SJSA1 (cell line): Measurements from ENCODE around the gene XPO6. TPM values are rescaled to one million over a fixed set of nuclear protein-coding genes. Genes with fewer than 3 reads are reported as not detected.
"Not testable (repeated sequence)": the region's sequence is repeated elsewhere in the genome, so short reads cannot be mapped to it uniquely, and the experiment has no call there.

Experiments
- DNase-seq, 2 experiments: peaks; one replicate each; pipeline ENCODE4 v3.0.0-alpha.2; 2015 to 2020; ENCODE audit warnings: low spot score in 2 of 2, low read depth in 1 of 2
- H3K27ac ChIP-seq: fragments of 250-450 bp; sonication (Bioruptor Pico); 2 replicates; pipeline ENCODE4 v1.5.1; 2020; ENCODE audit warnings: mild to moderate bottlenecking, moderate library complexity
- H3K27me3 ChIP-seq: fragments of 250-450 bp; sonication (Bioruptor Pico); replicated peaks from 2 replicates; pipeline ENCODE4 v1.5.1; 2020; ENCODE audit warnings: mild to moderate bottlenecking, moderate library complexity
- H3K36me3 ChIP-seq: fragments of 250-450 bp; sonication (Bioruptor Pico); 2 replicates; pipeline ENCODE4 v1.5.1; 2020; ENCODE audit warnings: mild to moderate bottlenecking
- H3K4me1 ChIP-seq: fragments of 250-450 bp; sonication (Bioruptor Pico); replicated peaks from 2 replicates; pipeline ENCODE4 v1.6.1; 2021; ENCODE audit warnings: mild to moderate bottlenecking
- H3K4me3 ChIP-seq: fragments of 250-450 bp; sonication (Bioruptor Pico); 2 replicates; pipeline ENCODE4 v1.5.1; 2020; ENCODE audit warnings: mild to moderate bottlenecking
- H3K9me3 ChIP-seq: fragments of 250-450 bp; sonication (Bioruptor Pico); replicated peaks from 2 replicates; pipeline ENCODE4 v1.5.1; 2020; ENCODE audit warnings: mild to moderate bottlenecking
- total RNA-seq: library from RNA; depleted of rRNA; stranded (reverse); fragments of >200 nt; shearing (Covaris generic); gene quantifications from 2 replicates; pipeline ENCODE4 v1.2.3, GENCODE V29; 2014

The XPO6 gene
- total RNA-seq, 1 experiment from 2014 or later, result 164 TPM

DNA sequence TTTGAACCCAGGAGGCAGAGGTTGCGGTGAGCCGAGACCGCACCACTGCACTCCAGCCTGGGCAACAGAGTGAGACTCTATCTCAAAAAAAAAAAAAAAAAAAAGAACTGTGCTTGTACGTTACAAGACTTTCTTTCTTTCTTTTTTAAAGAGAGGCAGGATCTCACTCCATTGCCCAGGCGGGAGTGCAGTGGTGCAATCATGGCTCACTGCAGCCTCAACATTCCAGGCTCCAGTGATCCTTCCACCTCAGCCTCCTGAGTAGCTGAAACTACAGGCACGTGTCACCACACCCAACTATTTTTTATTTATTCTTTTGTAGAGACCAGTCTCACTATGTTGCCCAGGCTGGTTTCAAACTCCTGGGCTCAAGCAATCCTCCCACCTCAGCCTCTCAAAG, 8.0 kb upstream of the XPO6 start:
- H3K27ac ChIP-seq, H3K36me3 ChIP-seq, H3K27me3 ChIP-seq, H3K4me3 ChIP-seq, H3K4me1 ChIP-seq, H3K9me3 ChIP-seq, DNase-seq: not testable (repeated sequence)

DNA sequence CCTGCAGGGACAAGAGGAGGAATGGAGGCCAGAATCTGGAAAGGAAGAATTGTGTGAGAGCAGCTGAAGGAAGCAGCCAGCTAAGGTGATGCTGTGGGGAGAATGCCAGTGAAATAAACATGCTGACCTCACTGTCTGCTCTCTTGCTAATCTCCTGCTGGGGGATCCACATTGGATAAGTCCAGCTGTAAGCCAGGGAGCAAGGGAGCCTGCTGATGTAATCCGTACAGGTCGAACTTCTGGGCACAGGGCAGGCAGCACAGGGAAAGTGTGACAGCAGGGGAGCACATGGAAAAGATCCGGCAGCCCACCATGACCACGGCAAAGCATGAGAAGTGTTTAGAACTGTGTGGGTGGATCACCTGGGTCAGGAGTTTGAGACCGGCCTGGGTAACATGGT, 7.5 kb upstream of the XPO6 start:
- Histone ChIP-seq H3K36me3 (no peaks in the 10 kb centered on the region), H3K9me3 (no peaks in the 10 kb centered on the region), H3K4me1 (no peaks in the 10 kb centered on the region), H3K27me3 (no peaks in the 10 kb centered on the region), H3K4me3 (no peak overlapping the region), H3K27ac (no peak overlapping the region)
- DNase-seq, result no peak

DNA sequence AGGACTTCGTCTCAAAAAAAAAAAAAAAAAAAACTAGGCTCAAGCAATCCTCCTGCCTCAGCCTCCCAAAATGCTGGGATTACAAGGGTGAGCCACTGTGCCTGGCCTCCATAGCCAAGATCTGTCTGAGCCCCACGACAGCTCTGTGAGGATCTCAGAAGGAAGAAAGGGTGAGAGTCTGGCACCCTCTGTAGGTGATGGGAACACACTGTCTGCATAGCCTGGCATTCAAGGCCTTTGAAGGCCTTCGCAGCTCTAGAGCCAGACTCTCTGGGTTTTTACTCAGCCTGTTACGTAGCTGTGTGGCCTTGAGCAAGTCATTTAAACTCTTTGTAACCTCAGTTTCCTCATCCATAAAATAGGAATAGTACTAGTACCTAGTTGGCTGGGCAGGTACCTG, 6.3 kb upstream of the XPO6 start:
- no peaks in the 10 kb centered on the region; the same call in 1 of the 2 replicates for H3K4me1 ChIP-seq
- H3K27me3 ChIP-seq, result no peaks in the 10 kb centered on the region
- H3K4me3 ChIP-seq, result no peak overlapping the region
- peak; percentile 34 to 62 for DNase-seq
- H3K9me3 ChIP-seq, result no peaks in the 10 kb centered on the region
- no peaks in the 10 kb centered on the region for H3K36me3 ChIP-seq
- H3K27ac ChIP-seq, result no peak overlapping the region

DNA sequence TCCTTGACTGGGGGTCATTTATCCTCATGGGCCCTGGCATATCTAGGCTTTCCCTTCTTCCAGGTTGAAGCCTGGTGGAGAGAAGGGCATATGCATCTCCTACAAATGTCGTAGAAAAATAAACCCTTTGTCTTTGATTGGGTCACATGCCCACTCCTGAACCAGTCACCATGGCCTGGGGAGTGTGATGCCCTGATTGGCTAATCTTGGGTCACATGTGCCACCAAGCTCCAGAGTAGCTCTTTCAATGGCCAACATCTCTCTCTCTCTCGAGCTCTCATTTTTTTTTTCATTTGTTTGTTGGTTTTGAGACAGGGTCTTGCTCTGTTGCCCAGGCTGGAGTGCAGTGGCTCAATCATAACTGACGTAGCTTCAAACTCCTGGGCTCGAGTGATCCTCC, 5.6 kb upstream of the XPO6 start:
- Histone ChIP-seq H3K4me3 (no peak overlapping the region), H3K36me3 (no peaks in the 10 kb centered on the region), H3K9me3 (no peaks in the 10 kb centered on the region), H3K4me1 (peaks cover 6% of the 10 kb centered on the region), H3K27me3 (no peaks in the 10 kb centered on the region), H3K27ac (no peak overlapping the region)
- DNase-seq, result no peak

DNA sequence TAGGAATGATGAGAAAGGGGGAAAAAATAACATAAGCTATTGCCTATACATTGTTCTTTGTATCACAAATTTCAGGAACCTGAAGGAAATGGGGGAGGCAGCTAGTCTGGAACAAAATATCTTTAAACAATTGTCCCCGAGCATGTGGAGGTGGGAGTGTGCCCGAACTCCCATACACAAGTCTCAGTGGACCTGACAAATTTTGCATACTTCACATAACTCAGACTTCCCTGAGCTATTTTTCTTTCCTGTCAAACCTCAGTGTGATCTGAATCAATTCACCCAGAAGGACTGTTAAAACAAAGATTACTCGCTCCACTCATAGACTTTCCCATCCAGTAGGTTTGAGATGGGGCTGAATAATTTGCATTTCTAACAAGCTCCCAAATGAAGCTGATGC, 1.6 kb upstream of the XPO6 start:
- DNase-seq, result no peak
- Histone ChIP-seq H3K9me3 (no peaks in the 10 kb centered on the region; the same call in 1 of the 2 replicates), H3K4me1 (peaks cover 26% of the 10 kb centered on the region), H3K36me3 (peaks cover 31% of the 10 kb centered on the region), H3K27ac (no peak overlapping the region), H3K27me3 (no peaks in the 10 kb centered on the region), H3K4me3 (no peak overlapping the region)

DNA sequence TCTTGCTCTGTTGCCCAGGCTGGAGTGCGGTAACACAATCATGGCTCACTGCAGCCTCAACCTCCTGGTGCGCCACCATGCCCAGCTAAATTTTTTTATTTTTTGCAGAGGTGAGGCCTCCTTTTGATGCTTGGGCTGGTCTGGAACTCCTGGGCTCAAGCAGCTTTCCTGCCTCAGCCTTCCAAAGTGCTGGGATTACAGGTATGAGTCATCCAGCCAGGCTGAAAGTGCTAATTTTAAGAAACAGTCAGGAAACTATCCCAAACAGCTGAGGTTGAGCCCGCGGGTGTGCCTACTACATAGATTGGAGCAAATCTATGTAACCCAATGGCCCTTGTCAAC, 738 bp upstream of the XPO6 start:
- Histone ChIP-seq H3K9me3 (no peaks in the 10 kb centered on the region; the same call in 1 of the 2 replicates), H3K36me3 (peaks cover 38% of the 10 kb centered on the region), H3K27ac (peak overlapping the region; percentile 44), H3K4me3 (peak overlapping the region; percentile 93), H3K27me3 (no peaks in the 10 kb centered on the region), H3K4me1 (peaks cover 27% of the 10 kb centered on the region)
- peak in 1 of 2 experiments; percentile 48 for DNase-seq

DNA sequence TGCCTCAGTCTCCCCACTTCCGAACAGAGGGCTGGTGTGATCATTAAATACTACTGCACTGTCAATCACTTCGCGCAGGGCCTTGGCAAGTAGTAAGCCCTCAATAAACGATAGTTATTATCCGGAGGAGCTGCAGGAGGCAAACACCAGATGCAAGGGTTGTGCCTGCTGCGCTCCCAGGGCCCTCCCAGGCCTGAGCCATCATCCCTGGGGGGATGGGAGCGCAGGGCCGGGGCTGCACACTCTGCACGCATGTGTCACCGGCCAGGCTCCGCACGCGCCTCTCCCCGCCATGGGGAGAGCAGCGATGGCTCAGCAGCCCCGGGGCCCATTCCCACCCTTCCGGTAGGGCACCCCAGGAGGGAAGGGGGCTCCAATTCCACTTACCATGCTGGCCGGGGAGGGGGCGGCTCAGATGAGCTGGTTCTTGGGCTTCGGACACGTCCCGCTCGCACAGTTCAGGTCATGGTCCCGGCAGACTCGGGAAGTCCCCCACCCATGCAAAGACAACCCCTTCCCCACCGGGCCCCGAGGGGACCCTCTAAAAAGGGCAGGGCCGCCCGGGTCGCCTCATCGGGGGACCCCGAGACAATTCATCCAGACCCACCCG, 681 bp downstream of the XPO6 start:
- peak; percentile 68 to 84 for DNase-seq
- H3K4me1 ChIP-seq, result peaks cover 27% of the 10 kb centered on the region

DNA sequence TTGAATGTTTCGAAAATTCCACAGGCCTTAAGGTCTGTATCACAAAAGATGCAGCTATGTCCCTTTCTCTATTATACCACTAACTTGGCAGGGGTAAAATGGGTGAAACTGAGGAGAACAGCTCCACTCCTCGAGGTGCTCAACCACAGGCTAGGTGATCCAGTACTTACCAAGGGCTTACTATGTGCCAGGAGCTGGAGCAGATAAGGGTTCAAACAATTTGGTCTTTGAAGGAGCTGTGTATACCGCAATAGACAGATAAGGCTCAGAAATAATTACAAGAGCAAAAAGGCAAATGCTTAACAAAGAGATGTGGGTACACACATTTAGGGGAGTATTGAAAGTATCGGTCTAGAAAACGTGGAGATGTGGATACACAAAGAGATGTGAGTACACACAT, 1.5 kb downstream of the XPO6 start:
- no peaks in the 10 kb centered on the region; the same call in 1 of the 2 replicates for H3K9me3 ChIP-seq
- peaks cover 59% of the 10 kb centered on the region for H3K36me3 ChIP-seq

More for the DNA sequence above, 681 bp downstream of the XPO6 start:
- no peaks in the 10 kb centered on the region; the same call in 1 of the 2 replicates for H3K9me3 ChIP-seq
- peaks cover 51% of the 10 kb centered on the region for H3K36me3 ChIP-seq
- peak overlapping the region; percentile 92 for H3K27ac ChIP-seq
- H3K27me3 ChIP-seq, result no peaks in the 10 kb centered on the region
- peak overlapping the region; percentile 93 for H3K4me3 ChIP-seq

DNA sequence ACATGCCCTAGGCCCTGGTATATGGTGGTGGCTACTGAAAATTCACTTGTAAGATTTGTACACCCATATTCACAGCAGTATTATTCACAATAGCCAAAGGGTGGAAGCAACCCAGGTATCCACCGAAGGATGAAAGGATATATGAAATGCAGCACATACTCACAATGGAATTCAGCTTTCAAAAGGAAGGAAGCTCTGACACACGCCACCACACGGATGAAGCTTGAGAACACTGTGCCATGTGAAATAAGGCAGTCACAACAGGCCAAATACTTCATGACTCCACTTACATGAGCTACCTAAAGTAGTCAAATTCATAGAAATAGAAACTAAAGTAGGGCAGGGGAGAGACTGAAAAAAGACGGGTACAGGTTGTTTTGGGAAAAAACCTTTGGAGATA, 2.9 kb downstream of the XPO6 start:
- Histone ChIP-seq H3K4me1 (peaks cover 27% of the 10 kb centered on the region), H3K4me3 (no peak overlapping the region), H3K36me3 (peaks cover 73% of the 10 kb centered on the region), H3K27me3 (no peaks in the 10 kb centered on the region), H3K9me3 (no peaks in the 10 kb centered on the region; the same call in 1 of the 2 replicates), H3K27ac (no peak overlapping the region)
- DNase-seq, result no peak

More for the DNA sequence above, 1.5 kb downstream of the XPO6 start:
- Histone ChIP-seq H3K27ac (peak overlapping the region; percentile 92; the same call in 1 of the 2 replicates), H3K4me3 (peak overlapping the region; percentile 93), H3K27me3 (no peaks in the 10 kb centered on the region), H3K4me1 (peaks cover 27% of the 10 kb centered on the region)
- DNase-seq, result no peak

DNA sequence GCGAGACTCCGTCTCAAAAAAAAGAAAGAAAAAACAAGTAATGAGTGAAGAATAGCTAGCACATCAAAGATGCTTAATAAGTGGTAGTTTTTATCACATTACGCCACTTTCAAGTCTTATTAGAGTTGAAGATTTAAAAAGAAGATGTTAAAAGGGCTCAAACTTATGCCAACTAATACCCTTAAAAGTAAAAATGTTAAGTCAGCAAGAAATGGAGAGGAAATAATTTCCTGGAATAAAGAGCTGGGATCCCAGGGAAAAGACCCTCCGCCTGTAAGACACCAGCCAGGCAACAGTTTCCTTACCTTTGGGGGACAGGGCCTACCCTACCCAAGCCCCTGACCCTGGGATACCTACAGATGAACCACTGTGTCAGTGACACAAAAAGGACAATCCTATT, 3.6 kb downstream of the XPO6 start:
- H3K4me1 ChIP-seq, result peaks cover 27% of the 10 kb centered on the region
- DNase-seq, result no peak
- no peak overlapping the region for H3K27ac ChIP-seq
- peaks cover 80% of the 10 kb centered on the region for H3K36me3 ChIP-seq
- H3K9me3 ChIP-seq, result no peaks in the 10 kb centered on the region; the same call in 1 of the 2 replicates
- no peak overlapping the region for H3K4me3 ChIP-seq
- no peaks in the 10 kb centered on the region for H3K27me3 ChIP-seq

DNA sequence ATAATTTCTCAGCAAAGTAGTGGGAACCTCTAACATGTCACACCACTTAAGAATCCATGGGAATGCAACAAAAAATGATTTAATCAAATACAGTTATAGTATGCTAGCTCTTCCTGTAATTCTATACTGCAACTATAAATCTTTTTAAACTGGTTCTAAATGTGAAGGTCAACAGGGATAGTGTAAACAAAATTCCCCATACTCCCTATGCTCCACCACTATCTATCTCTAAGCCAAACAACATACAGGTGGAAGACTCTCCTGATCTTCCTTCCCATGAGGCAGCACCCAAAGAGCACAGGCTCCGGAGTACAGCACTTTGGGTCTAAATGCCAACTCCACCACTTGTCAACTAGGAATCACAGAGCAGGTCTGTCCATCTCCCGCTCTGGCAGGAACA, 4.4 kb downstream of the XPO6 start:
- no peak for DNase-seq
- Histone ChIP-seq H3K27ac (no peak overlapping the region), H3K4me3 (no peak overlapping the region), H3K4me1 (peaks cover 22% of the 10 kb centered on the region), H3K9me3 (no peaks in the 10 kb centered on the region; the same call in 1 of the 2 replicates), H3K36me3 (peaks cover 88% of the 10 kb centered on the region), H3K27me3 (no peaks in the 10 kb centered on the region)

DNA sequence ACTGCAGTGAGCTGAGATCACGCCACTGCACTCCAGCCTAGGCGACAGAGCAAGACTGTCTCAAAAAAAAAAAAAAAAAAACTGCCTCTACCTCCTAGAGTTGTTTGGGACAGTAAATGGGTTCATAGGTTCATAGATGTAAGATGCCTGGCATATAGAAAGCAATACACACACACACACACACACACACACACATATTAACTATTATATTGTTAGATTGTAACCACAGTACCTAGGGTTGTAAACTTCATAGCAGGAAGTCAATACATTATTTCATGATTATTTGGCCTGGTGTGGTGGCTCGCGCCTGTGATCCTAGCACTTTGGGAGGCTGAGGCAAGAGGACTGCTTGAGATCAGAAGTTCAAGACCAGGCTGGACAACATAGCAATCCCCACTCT, 5.8 kb downstream of the XPO6 start:
- Histone ChIP-seq H3K27me3 (no peaks in the 10 kb centered on the region), H3K36me3 (peaks cover 95% of the 10 kb centered on the region), H3K4me1 (peaks cover 19% of the 10 kb centered on the region), H3K4me3 (no peak overlapping the region), H3K9me3 (no peaks in the 10 kb centered on the region; the same call in 1 of the 2 replicates), H3K27ac (no peak overlapping the region)
- DNase-seq, result no peak

DNA sequence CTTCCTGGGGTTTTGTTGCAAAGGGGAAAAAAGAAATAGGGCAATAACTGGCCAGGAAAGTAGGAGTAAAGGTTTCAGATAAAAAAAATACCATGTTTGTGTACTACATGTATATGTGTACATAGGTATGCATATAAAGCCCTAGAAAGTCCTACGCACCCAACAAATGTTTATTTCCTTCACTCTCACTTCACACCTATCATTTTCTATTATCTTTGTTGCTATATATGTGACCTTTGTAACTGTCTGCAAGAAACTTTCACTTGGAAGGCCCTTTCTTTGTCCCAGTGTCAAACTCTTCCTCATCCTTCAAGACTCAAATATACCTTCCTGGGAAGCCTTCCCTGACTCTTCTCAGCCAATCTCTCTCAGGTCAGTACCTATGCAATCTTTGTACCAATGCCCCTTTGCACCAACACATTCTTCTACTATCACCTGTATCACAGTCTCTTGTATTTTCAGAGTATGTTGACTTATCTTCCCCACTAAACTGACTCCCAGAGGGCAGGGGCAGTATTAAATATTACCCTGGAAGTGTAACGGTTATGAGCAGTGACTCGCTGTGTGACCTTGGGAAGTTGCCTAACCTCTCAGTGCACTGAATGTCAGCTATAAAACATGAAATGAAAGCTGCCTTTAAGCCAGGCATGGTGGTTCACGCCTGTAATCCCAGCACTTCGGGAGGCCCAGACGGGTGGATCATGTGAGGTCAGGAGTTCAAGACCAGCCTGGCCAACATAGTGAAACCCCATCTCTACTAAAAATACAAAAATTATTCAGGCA, 6.5 kb downstream of the XPO6 start:
- Histone ChIP-seq H3K4me3 (no peak overlapping the region), H3K27ac (no peak overlapping the region), H3K36me3 (peaks cover 95% of the 10 kb centered on the region), H3K9me3 (no peaks in the 10 kb centered on the region; the same call in 1 of the 2 replicates), H3K4me1 (peaks cover 14% of the 10 kb centered on the region), H3K27me3 (no peaks in the 10 kb centered on the region)
- no peak for DNase-seq

DNA sequence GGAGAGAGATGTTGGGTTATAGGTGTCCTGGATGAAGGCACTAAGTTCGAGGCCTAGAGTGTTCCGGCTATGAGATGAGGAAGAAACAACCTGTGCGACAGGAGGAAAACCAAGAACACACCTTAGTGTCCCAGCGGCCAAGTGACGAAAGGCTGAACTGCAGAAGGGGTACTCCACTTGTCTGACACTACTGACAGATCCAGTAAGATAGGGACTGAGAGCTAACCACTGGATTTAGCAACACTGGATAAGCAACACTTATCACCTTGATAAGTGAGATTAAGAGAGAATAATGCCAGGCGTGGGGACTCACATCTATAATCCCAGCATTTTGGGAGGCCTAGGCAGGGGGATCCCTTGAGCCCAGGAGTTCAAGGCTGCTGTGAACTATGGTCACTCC, 7.1 kb downstream of the XPO6 start:
- Histone ChIP-seq H3K27ac (no peak overlapping the region), H3K4me3 (no peak overlapping the region), H3K27me3 (no peaks in the 10 kb centered on the region), H3K4me1 (peaks cover 7% of the 10 kb centered on the region), H3K36me3 (peaks cover 93% of the 10 kb centered on the region), H3K9me3 (no peaks in the 10 kb centered on the region)
- DNase-seq, result no peak
